ES-I3 (cell line): ENCODE results near the gene TIMD4.
"Not testable (repeated sequence)": the region's sequence is repeated elsewhere in the genome, so short reads cannot be mapped to it uniquely, and the experiment has no call there.

Experiments
- H3K36me3 ChIP-seq: 2 replicates; pipeline ENCODE4 v1.6.1; 2013; ENCODE audit warnings: mild to moderate bottlenecking, low read length, control low read depth, moderate library complexity; ENCODE audit not compliant: insufficient read depth
- H3K4me1 ChIP-seq: 2 replicates; pipeline ENCODE4 v1.6.1; 2013; ENCODE audit warnings: mild to moderate bottlenecking, control low read depth, low read length; ENCODE audit not compliant: insufficient read depth
- H3K9ac ChIP-seq: 2 replicates; pipeline ENCODE4 v1.6.1; 2013; ENCODE audit warnings: low read depth, mild to moderate bottlenecking, low read length, moderate library complexity
- H3K9me3 ChIP-seq: 2 replicates; pipeline ENCODE4 v1.6.1; 2013; ENCODE audit warnings: mild to moderate bottlenecking, low read length, moderate library complexity; ENCODE audit not compliant: control insufficient read depth, insufficient read depth

Gene TIMD4

DNA sequence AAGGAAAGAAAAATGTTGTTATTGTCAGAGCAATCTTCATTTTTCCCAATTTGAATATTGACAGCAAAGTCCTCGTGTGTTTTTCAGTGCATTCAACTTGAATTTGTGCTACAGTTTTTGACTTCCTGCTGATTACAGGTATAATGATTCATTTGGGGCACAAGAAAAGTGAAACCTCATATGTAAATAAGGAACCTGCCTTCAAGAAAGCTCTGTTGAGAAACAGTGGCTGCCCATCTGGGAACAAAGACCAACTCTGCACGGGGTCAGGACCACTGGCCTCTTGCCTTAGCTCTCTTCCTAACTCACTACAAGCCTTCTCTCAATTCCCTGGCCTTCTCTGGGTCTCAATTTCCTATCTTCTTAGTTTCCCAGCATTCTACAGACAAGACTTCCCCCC, 21.0 kb downstream of the TIMD4 start:
- Histone ChIP-seq H3K4me1 (no peaks in the 10 kb centered on the region), H3K36me3 (no peaks in the 10 kb centered on the region), H3K9ac (no peak overlapping the region), H3K9me3 (peaks cover 10% of the 10 kb centered on the region; the same call in 1 of the 2 replicates)

DNA sequence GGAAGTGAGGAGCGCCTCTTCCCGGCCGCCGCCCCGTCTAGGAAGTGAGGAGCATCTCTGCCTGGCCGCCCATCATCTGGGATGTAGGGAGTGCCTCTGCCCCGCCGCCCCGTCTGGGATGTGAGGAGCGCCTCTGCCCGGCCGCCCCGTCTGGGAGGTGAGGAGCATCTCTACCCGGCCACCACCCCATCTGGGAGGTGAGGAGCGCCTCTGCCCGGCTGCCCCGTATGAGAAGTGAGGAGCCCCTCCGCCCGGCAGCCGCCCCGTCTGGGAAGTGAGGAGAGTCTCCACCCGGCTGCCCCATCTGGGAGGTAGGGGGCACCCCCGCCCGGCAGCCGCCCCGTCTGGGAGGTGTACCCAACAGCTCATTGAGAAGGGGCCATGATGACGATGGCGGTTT, 22.6 kb downstream of the TIMD4 start:
- not testable (repeated sequence) for H3K9ac ChIP-seq, H3K9me3 ChIP-seq, H3K36me3 ChIP-seq, H3K4me1 ChIP-seq

DNA sequence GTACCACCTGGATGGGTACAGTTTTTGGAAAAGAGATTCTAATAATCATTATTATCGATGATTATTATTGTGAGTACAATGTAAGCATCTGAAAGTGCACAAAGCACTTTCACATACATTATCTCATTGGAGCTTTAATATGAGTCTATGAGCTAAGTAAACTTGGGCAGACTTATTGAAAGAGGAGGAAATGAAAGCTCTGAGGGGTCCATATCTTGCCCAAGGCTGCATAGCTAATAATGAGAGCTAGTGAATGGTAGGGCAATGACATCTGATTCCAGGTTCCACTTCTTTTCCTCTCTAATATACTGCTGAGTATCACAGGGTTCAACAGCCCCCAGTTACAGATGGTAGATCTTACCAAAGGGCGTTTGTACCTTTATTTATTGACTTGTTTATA, 26.1 kb downstream of the TIMD4 start:
- Histone ChIP-seq H3K9ac (no peak overlapping the region), H3K4me1 (no peaks in the 10 kb centered on the region; the same call in 1 of the 2 replicates), H3K36me3 (no peaks in the 10 kb centered on the region), H3K9me3 (peaks cover 10% of the 10 kb centered on the region; the same call in 1 of the 2 replicates)

DNA sequence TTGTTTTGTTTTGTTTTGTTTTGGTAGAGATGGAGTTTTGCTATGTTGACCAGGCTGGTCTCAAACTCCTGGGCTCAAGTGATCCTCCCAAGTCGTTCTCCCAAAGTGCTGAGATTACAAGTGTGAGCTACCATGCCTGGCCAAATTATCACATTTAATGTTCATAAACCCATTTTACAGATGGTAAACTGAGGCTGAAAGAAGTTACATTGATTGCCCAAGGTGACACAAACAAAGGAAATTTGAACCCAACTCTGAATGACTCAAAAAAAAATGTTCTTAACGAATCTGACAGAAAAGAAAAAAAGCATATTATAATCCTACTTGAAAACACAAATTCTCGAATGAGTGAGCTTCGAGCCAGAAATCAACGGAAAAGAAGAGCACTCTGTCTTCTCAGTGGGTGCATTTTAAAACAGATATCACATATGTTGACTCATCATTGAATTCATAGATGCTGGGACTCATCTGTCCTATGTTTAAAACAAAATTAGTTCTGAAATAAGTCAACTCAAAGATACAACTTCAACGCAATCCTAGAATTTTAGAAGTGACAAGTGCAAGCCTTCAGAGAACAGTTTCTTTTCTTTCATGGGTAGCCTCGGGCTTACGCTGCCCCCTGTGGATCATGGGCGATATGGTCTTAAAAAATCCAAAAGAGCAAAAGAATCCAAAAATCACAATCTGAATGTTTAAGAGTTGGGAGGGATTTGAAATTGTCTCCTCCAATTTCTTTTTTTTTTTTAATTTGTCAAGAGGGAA, 28.4 kb downstream of the TIMD4 start:
- no peaks in the 10 kb centered on the region for H3K36me3 ChIP-seq
- H3K9me3 ChIP-seq: peaks cover 8% of the 10 kb centered on the region
- no peaks in the 10 kb centered on the region; the same call in 1 of the 2 replicates for H3K4me1 ChIP-seq
- no peak overlapping the region for H3K9ac ChIP-seq

DNA sequence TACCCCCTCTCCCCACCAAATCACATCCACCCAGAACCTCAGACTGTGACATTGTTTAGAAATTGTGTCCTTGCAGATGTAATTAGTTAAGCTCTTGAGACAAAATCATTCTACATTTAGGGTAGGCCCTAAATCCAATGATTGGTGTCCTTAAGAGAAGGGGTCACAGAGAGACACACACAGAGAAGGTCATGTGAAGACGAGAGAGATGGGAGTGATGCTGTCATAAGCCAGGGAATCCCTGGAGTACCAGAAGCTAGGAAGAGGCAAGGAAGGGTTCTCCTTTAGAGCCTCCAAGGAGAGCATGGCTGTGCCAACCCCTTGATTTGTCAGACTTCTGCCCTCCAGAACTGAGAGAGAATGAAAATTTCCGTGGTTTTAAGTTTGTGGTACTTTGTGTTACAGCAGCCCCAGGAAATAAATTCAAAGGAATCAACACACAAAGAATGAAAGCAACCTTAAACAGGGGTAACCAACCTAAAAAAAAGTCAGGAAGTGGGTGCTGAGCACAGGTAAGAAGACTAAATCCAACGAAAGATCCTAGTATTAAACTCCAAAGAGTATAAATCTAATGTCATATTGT, 33.6 kb downstream of the TIMD4 start:
- H3K9ac ChIP-seq: no peak overlapping the region

DNA sequence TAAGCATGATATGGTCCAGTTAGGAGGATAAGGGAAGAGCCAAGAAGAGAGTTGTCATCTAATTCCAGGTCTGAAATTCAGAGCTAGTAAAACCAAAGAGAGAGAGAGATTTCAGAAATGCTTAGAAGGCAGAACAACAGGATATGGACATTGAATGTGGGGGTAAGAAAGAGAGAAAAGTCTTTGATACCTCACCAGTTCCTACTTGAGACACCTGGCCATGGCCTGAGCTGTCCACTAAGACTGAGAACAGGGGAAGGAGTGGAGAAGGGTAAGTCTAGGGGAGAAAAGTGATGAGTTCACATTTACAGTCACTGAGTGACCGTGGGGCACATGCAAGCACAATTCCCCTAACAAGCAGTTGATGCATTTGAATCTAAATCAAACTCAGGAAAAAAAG, 35.5 kb downstream of the TIMD4 start:
- H3K4me1 ChIP-seq: no peaks in the 10 kb centered on the region
- no peaks in the 10 kb centered on the region for H3K36me3 ChIP-seq
- H3K9me3 ChIP-seq: no peaks in the 10 kb centered on the region; the same call in 1 of the 2 replicates
- H3K9ac ChIP-seq: no peak overlapping the region

More for the DNA sequence above, 33.6 kb downstream of the TIMD4 start:
- H3K36me3 ChIP-seq: no peaks in the 10 kb centered on the region
- no peaks in the 10 kb centered on the region; the same call in 1 of the 2 replicates for H3K9me3 ChIP-seq
- H3K4me1 ChIP-seq: no peaks in the 10 kb centered on the region; the same call in 1 of the 2 replicates

DNA sequence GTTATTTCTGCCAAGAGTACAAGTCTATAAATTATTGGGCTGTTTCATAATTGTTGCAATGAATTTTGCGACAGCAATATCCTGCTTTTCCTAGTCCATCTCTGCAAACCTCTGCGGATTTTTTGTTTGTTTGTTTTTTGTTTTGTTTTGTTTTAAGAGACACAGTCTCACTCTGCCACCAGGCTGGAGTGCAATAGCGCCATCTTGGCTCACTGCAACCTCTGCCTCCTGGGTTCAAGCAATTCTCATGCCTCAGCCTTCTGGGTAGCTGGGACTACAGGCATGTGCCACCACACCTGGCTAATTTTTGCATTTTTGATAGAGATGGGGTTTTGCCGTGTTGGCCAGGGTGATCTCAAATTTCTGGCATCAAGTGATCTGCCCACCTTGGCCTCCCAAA, 37.3 kb downstream of the TIMD4 start:
- H3K4me1 ChIP-seq, H3K9ac ChIP-seq: not testable (repeated sequence)

DNA sequence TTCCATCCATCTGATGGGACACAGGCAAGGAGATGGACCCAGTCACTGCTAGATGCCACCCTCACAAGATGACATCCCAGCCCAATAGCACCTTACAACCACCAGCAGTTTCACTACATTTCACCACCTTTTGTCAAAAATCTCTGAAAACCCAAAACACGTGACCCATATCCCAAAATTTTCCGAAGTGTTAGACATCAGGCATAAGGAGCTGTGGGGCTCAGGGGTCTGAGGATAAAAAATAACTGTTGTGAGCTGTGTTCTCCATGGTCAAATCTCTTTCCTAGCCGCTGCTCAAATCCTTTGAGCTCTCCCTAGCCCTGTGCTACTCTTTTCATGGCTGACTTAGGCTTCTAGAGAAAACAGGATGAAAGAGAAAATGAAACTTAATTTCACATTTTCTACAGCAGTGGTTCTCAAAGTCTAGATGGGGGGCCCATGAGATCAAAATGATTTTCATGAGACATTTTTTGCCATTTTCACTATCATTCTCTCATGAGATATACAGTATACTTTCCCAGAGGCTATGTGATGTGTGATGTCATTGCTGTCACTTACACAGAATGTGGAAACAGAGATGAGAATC, 40.7 kb downstream of the TIMD4 start:
- no peaks in the 10 kb centered on the region for H3K36me3 ChIP-seq
- H3K9ac ChIP-seq: no peak overlapping the region
- peaks cover 9% of the 10 kb centered on the region for H3K4me1 ChIP-seq
- H3K9me3 ChIP-seq: no peaks in the 10 kb centered on the region

More for the DNA sequence above, 37.3 kb downstream of the TIMD4 start:
- H3K36me3 ChIP-seq, H3K9me3 ChIP-seq: not testable (repeated sequence)

DNA sequence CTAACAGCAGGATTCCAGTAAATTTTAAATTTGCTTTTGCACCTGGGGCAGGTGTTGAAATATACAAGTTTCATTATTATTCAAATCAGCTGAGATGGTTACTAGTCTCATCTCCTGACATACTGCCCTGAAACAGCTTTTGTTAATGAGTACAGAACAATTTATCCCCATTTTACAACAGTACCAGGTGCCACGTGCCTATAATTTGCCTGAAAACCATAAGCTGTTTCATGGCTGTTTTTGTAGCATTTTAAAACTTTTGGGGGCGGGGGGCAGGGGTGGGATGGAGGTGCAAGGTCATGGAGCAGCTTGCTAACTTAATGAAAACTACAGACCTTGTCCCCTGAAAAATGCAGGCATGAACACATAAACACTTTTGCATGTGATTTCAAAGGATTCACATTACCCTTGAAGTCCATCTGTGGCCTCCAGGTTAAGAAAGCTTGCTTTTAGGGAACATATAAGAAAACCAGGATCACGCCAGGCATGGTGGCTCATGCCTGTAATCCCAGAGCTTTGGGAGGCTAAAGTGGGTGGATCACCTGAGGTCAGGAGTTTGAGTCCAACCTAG, 42.1 kb downstream of the TIMD4 start:
- Histone ChIP-seq H3K9ac (no peak overlapping the region), H3K9me3 (no peaks in the 10 kb centered on the region), H3K36me3 (no peaks in the 10 kb centered on the region), H3K4me1 (peaks cover 17% of the 10 kb centered on the region)

DNA sequence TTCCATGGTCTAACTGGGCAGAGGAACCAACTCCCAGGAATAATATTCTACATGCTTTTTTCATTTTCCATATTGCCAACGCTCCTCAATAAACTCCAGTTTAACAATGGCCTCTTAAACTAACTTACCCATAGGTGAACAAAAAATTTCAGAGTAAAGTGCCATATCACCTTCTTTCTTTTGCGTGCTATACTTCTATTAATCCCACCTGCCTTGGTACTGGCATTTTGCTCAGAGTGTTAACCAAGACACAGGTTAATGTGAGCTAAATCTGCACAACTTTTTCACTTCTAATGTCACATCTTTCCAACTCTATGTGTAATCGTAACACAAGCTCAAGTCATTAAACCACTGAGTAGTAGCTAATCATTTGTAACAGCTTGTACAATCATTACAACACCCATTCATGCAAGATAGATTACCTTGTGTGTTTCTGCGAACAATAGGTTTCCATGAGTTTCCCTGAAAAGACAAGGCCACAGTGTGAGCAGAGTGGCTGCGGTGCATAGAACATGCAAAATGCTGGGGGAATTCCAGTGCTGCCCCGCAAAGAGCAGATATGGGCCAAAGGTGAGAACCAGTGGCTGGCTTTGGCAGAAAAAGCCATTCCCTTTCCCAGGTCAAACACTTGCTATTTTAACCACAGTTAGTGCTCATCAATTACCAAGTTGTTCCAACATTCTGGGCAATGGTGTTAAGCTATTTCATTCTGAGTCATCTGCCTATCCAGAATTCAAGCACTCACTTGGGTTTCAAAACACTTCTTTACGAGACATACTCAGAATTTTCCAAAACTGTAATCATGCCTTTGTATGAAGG, 42.8 kb downstream of the TIMD4 start:
- Histone ChIP-seq H3K9me3 (no peaks in the 10 kb centered on the region), H3K4me1 (peaks cover 24% of the 10 kb centered on the region), H3K36me3 (no peaks in the 10 kb centered on the region), H3K9ac (no peak overlapping the region)

DNA sequence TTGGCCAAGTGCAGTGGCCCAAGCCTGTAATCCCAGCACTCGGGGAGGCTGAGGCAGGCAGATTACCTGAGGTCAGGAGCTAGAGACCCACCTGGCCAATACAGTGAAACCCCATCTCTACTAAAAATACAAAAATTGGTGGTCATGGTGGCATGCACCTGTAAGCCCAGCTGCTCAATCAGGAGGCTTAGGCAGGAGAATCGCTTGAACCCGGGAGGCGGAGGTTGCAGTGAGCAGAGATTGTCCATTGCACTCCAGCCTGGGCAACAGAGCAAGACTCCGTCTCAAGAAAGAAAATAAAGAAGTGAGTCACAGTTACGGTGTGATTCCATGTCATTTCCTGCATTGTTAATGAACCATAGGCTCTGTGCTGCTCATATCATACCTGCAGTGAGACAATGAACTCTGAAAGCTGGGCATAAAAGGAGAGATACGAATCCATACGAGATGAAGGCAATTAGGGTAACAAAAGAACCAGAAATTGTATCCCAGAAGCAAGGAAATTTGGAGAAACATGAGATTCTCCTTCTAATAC, 44.6 kb downstream of the TIMD4 start:
- no peak overlapping the region for H3K9ac ChIP-seq
- H3K36me3 ChIP-seq: no peaks in the 10 kb centered on the region
- no peaks in the 10 kb centered on the region for H3K9me3 ChIP-seq
- H3K4me1 ChIP-seq: peaks cover 40% of the 10 kb centered on the region

DNA sequence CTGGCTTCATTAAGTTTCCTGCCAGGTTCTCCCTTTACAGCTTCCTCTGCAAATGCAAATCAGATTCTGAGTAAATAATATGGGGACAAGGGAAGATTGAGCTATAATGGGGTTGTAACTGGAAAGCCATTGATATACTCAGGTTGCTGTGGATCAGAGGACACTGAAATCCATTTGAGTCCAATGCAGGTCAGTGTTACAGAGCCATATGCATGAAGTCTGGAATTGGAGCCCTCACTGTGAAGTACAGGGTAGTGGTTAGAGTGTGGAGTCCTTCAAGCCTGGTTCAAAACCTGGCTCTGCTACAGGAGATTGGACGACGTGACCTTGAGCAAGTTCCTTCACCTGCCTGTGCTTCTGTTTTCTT, 48.7 kb downstream of the TIMD4 start:
- Histone ChIP-seq H3K4me1 (peaks cover 42% of the 10 kb centered on the region), H3K36me3 (no peaks in the 10 kb centered on the region), H3K9me3 (no peaks in the 10 kb centered on the region), H3K9ac (peak overlapping the region; percentile 2; the same call in 1 of the 2 replicates)

DNA sequence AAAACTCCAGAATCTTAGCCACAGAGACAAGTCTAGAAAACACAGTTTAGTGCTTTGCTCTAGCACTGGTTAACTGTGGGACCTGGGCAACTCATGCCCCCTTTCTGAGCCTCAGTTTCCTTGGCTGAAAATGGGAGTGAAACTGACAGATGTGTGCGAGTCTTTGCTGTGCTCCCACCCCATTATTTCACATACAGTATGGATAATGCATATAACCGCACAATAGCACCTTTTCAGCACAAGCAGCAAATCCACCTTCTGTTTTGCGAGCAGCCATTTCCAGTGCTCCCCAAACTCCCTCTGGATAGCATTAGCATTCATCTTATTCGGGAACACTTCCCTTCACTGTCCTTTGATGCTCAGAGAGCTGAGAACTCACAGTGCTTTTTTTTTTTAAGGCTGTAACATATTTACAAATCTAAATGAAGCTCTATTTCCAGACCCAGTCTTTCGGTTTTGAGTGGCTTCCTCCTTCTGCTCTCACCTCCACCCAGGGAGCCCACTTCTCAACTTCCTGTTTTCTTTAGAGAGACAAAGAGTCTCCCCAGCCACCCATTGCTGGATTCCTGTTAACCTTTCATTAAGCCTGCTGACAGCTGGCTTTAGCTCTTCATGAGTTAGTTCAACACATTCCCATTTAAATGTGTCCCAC, 49.2 kb downstream of the TIMD4 start:
- H3K36me3 ChIP-seq: no peaks in the 10 kb centered on the region
- H3K9me3 ChIP-seq: no peaks in the 10 kb centered on the region
- peak overlapping the region; percentile 14 for H3K9ac ChIP-seq
- H3K4me1 ChIP-seq: peaks cover 42% of the 10 kb centered on the region
